ENCODE data around the gene SHCBP1L. TPM values are rescaled to one million over a fixed set of nuclear protein-coding genes. Genes with fewer than 3 reads are reported as not detected.

The SHCBP1L gene
- total and polyA plus RNA-seq, 2 donors (not counting 1 experiment from before 2014, with no cell fraction given) = not detected

- POLR2A ChIA-PET = no interaction called here
- ATAC-seq (ENCODE audit: low read depth) = no peak
- peaks cover 96% of the 10 kb centered on the region for H4K20me1 ChIP-seq (ENCODE audit: control insufficient read depth, insufficient read depth, low read length, poor library complexity, severe bottlenecking)
Measured at GRCh38 chr1:182850319-182850718, 102.6 kb downstream of the SHCBP1L start.

More at GRCh38 chr1:182850319-182850718, 102.6 kb downstream of the SHCBP1L start:
- Mint-ChIP-seq H3K9me3 (ENCODE audit: insufficient read depth) (no peaks in the 10 kb centered on the region), H3K4me1 (peaks cover 22% of the 10 kb centered on the region), H3K4me3 (no peak overlapping the region), H3K27me3 (no peaks in the 10 kb centered on the region), H3K27ac (no peak overlapping the region)
- Histone ChIP-seq H3K9ac (ENCODE audit: low read length) (no peak overlapping the region), H3K9me3 (ENCODE audit: control extremely low read depth in 1 of 3, control insufficient read depth in 2 of 3, insufficient read depth in 1 of 3, low read length in 2 of 3) (no peaks in the 10 kb centered on the region), H3K27me3 (replicated peaks in 1 of 4; ENCODE audit: control extremely low read depth in 1 of 4, control insufficient read depth in 3 of 4, insufficient read depth in 4 of 4, low read length in 3 of 4) (no peaks in the 10 kb centered on the region), H3K4me3 (ENCODE audit: control extremely low read depth in 1 of 5, extremely low read depth in 1 of 5, insufficient read depth in 1 of 5, low read depth in 2 of 5, low read length in 4 of 5) (no peak overlapping the region), H2AFZ (ENCODE audit: insufficient read depth, low read depth, low read length, poor library complexity, severe bottlenecking) (no peak overlapping the region), H3K4me2 (replicated peaks; ENCODE audit: low read depth, low read length, poor library complexity, severe bottlenecking) (no peak overlapping the region), H3K36me3 (replicated peaks in 1 of 2; ENCODE audit: control extremely low read depth in 1 of 2, control insufficient read depth in 1 of 2, extremely low read depth in 1 of 2, insufficient read depth in 2 of 2, low read length in 1 of 2) (peaks cover 11 to 98% of the 10 kb centered on the region in 2 experiments), H3K27ac (ENCODE audit: low read length in 2 of 2) (no peak overlapping the region), H3K4me1 (ENCODE audit: control insufficient read depth in 2 of 2, insufficient read depth in 2 of 2, low read length in 2 of 2) (no peaks in the 10 kb centered on the region), H3K79me2 (ENCODE audit: control insufficient read depth, insufficient read depth, low read length) (peaks cover 73% of the 10 kb centered on the region)
- CTCF ChIA-PET = no interaction called here
- 100% methylated on average over 2 of the region's 4 CpGs for WGBS (ENCODE audit: insufficient coverage)
- no peak for TF ChIP-seq EZH2 (IDR thresholded peaks at IDR 0.05; ENCODE audit: borderline replicate concordance, insufficient read depth, low read depth, low read length, poor library complexity, severe bottlenecking)
- TF ChIP-seq CTCF (IDR thresholded peaks at IDR 0.05) = no peak
- intact Hi-C loops (cut with micrococcal nuclease) = no loop called here
- no peak for DNase-seq

Small RNAs within 50 kb of the gene (small RNA-seq; reads per million reads assigned to genes)
- gene HMGN1P4 (ENCODE audit: insufficient read length, low read depth, low replicate concordance) (not detected), gene RNU6-41P (ENCODE audit: insufficient read length, low read depth, low replicate concordance) (not detected)

Other genes with a start within 250 kb of the SHCBP1L start
- gene NPL, start 163.4 kb downstream of the SHCBP1L start, total RNA-seq = 3.4 and 5.9 TPM in 2 replicates
- 2.7 and 3.4 TPM in 2 replicates for gene NPL, start 163.4 kb downstream of the SHCBP1L start, polyA plus RNA-seq
- 207 and 213 TPM in 2 replicates for gene DHX9, start 113.8 kb downstream of the SHCBP1L start, total RNA-seq
- 70.6 and 154 TPM in 2 replicates for gene DHX9, start 113.8 kb downstream of the SHCBP1L start, polyA plus RNA-seq
- 27.0 and 34.0 TPM in 2 replicates for gene LAMC1, start 70.3 kb upstream of the SHCBP1L start, total RNA-seq
- gene LAMC1, start 70.3 kb upstream of the SHCBP1L start, polyA plus RNA-seq = 11.5 and 22.1 TPM in 2 replicates
- gene LAMC2, start 233.1 kb upstream of the SHCBP1L start, total RNA-seq = 0.10 TPM in 1 of 2 replicates, not detected in the other
- not detected in 2 replicates for gene LAMC2, start 233.1 kb upstream of the SHCBP1L start, polyA plus RNA-seq

All from B cell (primary cell).